HEK293 (cell line): Measurements from ENCODE around the gene VWA5B1.

ENCODE experiments used
- CTCF ChIA-PET: fragments of 350-600 bp; formaldehyde crosslinking; extraction: SDS; loops from one replicate; lab custom pipeline; 2021; ENCODE audit warnings: antibody characterized with exemption; lab: Yijun Ruan, JAX
- POLR2A ChIA-PET: fragments of 300-600 bp; formaldehyde crosslinking; extraction: SDS; loops from one replicate; lab custom pipeline; 2020; ENCODE audit warnings: antibody characterized with exemption, inconsistent platforms; lab: Yijun Ruan, JAX
- H3K27ac ChIP-seq: fragments of 200-500 bp; sonication (Bioruptor generic); 2 replicates; pipeline ENCODE4 v1.5.1; 2014; ENCODE audit warnings: low read depth, low read length, control low read depth, inconsistent platforms; ENCODE audit errors: extremely low read depth
- H3K36me3 ChIP-seq, 2 experiments: fragments of 200-500 bp in 1 of 2; sonication (Bioruptor generic) in 1 of 2; 1 replicate in 1 of 2; 2 replicates in 1 of 2; pipeline ENCODE4 v1.5.1; 2014 to 2017; ENCODE audit warnings: inconsistent platforms in 2 of 2, low read length in 2 of 2; ENCODE audit not compliant: control insufficient read depth in 2 of 2, insufficient read depth in 1 of 2
- H3K4me1 ChIP-seq: fragments of 200-500 bp; sonication (Bioruptor generic); 2 replicates; pipeline ENCODE4 v1.5.1; 2014; ENCODE audit warnings: mild to moderate bottlenecking, low read length, inconsistent platforms; ENCODE audit not compliant: control insufficient read depth, insufficient read depth
- H3K4me3 ChIP-seq: 2 replicates; pipeline ENCODE4 v1.5.1; 2011; ENCODE audit warnings: low read depth, mild to moderate bottlenecking, control low read depth, low read length, moderate library complexity
- H3K9me3 ChIP-seq: fragments of 200-500 bp; sonication (Bioruptor generic); 2 replicates; pipeline ENCODE4 v1.5.1; 2014; ENCODE audit warnings: low read depth, low read length, inconsistent platforms; ENCODE audit not compliant: control insufficient read depth, insufficient read depth
- BCL6B ChIP-seq: fragments of 450-650 bp; formaldehyde crosslinking; IDR thresholded peaks from 2 replicates; pipeline ENCODE4 v1.5.1; 2017; ENCODE audit warnings: missing biosample characterization, missing genetic modification characterization
- GLIS2 ChIP-seq: fragments of 450-650 bp; formaldehyde crosslinking; IDR thresholded peaks from 2 replicates; pipeline ENCODE4 v1.5.1; 2016; ENCODE audit warnings: missing biosample characterization, missing genetic modification characterization
- MEIS1 ChIP-seq: sonication (generic); formaldehyde crosslinking; IDR thresholded peaks from 2 replicates; pipeline ENCODE4 v1.8.1; 2022; ENCODE audit warnings: missing genetic modification reagents, mild to moderate bottlenecking, borderline replicate concordance
- ZBTB21 ChIP-seq: fragments of 450-650 bp; formaldehyde crosslinking; IDR thresholded peaks from 2 replicates; pipeline ENCODE4 v1.5.1; 2017; ENCODE audit warnings: missing biosample characterization, missing genetic modification characterization
- ZIC2 ChIP-seq: fragments of 450-650 bp; formaldehyde crosslinking; IDR thresholded peaks from 2 replicates; pipeline ENCODE4 v1.5.1; 2016; ENCODE audit warnings: missing biosample characterization, missing genetic modification characterization
- ZNF155 ChIP-seq: fragments of 450-650 bp; formaldehyde crosslinking; IDR thresholded peaks from 2 replicates; pipeline ENCODE4 v1.5.1; 2016; ENCODE audit warnings: missing biosample characterization, missing genetic modification characterization
- ZNF214 ChIP-seq: fragments of 450-650 bp; formaldehyde crosslinking; IDR thresholded peaks from 2 replicates; pipeline ENCODE4 v1.5.1; 2017; ENCODE audit warnings: missing biosample characterization, mild to moderate bottlenecking, missing genetic modification characterization, borderline replicate concordance
- ZNF350 ChIP-seq: fragments of 450-650 bp; formaldehyde crosslinking; IDR thresholded peaks from 2 replicates; pipeline ENCODE4 v1.5.0; 2017; ENCODE audit warnings: missing biosample characterization, mild to moderate bottlenecking, missing genetic modification characterization
- ZNF510 ChIP-seq: fragments of 450-650 bp; formaldehyde crosslinking; IDR thresholded peaks from 2 replicates; pipeline ENCODE4 v1.5.1; 2018; ENCODE audit warnings: mild to moderate bottlenecking, missing genetic modification characterization, missing biosample characterization; ENCODE audit not compliant: insufficient replicate concordance
- ZNF660 ChIP-seq: fragments of 450-650 bp; IDR thresholded peaks from 2 replicates; pipeline ENCODE4 v1.5.1; 2018; ENCODE audit warnings: missing biosample characterization, mild to moderate bottlenecking, missing genetic modification characterization
- ZNF707 ChIP-seq: fragments of 450-650 bp; formaldehyde crosslinking; IDR thresholded peaks from 2 replicates; pipeline ENCODE4 v1.5.1; 2016; ENCODE audit warnings: missing biosample characterization, missing genetic modification characterization
- ZNF747 ChIP-seq: fragments of 450-650 bp; formaldehyde crosslinking; IDR thresholded peaks from 2 replicates; pipeline ENCODE4 v1.5.1; 2016; ENCODE audit warnings: missing biosample characterization, missing genetic modification characterization
- ZNF777 ChIP-seq: fragments of 450-650 bp; formaldehyde crosslinking; IDR thresholded peaks from 2 replicates; pipeline ENCODE4 v1.5.1; 2017; ENCODE audit warnings: missing biosample characterization, missing genetic modification characterization, borderline replicate concordance
- ZNF785 ChIP-seq: fragments of 450-650 bp; formaldehyde crosslinking; IDR thresholded peaks from 2 replicates; pipeline ENCODE4 v1.5.1; 2016; ENCODE audit warnings: missing biosample characterization, missing genetic modification characterization
- ZNF792 ChIP-seq: fragments of 450-650 bp; formaldehyde crosslinking; IDR thresholded peaks from 2 replicates; pipeline ENCODE4 v1.5.1; 2016; ENCODE audit warnings: missing biosample characterization, missing genetic modification characterization
- TF ChIP-seq, protein P1 (sequence below): fragments of 450-650 bp; formaldehyde crosslinking; IDR thresholded peaks from 2 replicates; pipeline ENCODE4 v1.5.1; 2016; ENCODE audit warnings: missing biosample characterization, missing genetic modification characterization
- TF ChIP-seq, protein P2 (sequence below): fragments of 450-650 bp; formaldehyde crosslinking; IDR thresholded peaks from 2 replicates; pipeline ENCODE4 v1.5.1; 2016; ENCODE audit warnings: missing biosample characterization, missing genetic modification characterization

VWA5B1 gene

GRCh38 chr1:20307026-20307425 is 16.4 kb downstream of the VWA5B1 start (continued):
- TF ChIP-seq MEIS1 (CRISPR knock-in tag) (no peak), ZNF747 (tag by site-specific recombination) (no peak), ZNF214 (tag by site-specific recombination) (no peak), ZBTB21 (tag by site-specific recombination) (no peak), ZNF777 (tag by site-specific recombination) (no peak), ZNF660 (no peak), ZIC2 (tag by site-specific recombination) (no peak), ZNF785 (tag by site-specific recombination) (no peak), ZNF510 (no peak), ZNF707 (tag by site-specific recombination) (no peak)
- TF ChIP-seq, protein P1, sequence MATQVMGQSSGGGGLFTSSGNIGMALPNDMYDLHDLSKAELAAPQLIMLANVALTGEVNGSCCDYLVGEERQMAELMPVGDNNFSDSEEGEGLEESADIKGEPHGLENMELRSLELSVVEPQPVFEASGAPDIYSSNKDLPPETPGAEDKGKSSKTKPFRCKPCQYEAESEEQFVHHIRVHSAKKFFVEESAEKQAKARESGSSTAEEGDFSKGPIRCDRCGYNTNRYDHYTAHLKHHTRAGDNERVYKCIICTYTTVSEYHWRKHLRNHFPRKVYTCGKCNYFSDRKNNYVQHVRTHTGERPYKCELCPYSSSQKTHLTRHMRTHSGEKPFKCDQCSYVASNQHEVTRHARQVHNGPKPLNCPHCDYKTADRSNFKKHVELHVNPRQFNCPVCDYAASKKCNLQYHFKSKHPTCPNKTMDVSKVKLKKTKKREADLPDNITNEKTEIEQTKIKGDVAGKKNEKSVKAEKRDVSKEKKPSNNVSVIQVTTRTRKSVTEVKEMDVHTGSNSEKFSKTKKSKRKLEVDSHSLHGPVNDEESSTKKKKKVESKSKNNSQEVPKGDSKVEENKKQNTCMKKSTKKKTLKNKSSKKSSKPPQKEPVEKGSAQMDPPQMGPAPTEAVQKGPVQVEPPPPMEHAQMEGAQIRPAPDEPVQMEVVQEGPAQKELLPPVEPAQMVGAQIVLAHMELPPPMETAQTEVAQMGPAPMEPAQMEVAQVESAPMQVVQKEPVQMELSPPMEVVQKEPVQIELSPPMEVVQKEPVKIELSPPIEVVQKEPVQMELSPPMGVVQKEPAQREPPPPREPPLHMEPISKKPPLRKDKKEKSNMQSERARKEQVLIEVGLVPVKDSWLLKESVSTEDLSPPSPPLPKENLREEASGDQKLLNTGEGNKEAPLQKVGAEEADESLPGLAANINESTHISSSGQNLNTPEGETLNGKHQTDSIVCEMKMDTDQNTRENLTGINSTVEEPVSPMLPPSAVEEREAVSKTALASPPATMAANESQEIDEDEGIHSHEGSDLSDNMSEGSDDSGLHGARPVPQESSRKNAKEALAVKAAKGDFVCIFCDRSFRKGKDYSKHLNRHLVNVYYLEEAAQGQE (tag by site-specific recombination) = no peak

DNA sequence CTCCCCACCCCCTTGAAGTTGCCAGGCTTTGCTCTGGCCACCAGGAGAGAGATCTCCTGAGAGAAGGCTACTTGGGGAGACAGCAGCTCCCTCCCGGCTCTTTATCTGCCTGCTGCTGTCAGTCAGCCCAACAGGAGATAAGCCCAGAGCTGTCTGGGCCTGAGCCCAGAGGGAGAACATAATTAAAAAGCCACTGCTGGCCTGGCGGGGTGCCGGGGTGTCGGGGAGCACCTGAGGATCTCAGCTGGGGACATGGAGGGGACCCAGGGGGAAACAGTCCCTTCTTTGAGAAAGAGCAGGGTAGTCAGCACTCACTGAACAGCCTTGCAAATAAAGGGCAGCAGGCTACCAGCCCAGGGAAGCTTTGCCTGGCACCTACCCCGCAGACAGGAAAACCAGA is 17.9 kb downstream of the VWA5B1 start:
- no peaks in the 10 kb centered on the region for H3K9me3 ChIP-seq
- POLR2A ChIA-PET = no interaction called here
- H3K4me3 ChIP-seq = no peak overlapping the region
- CTCF ChIA-PET = no interaction called here
- no peaks in the 10 kb centered on the region for H3K36me3 ChIP-seq
- no peak overlapping the region for H3K27ac ChIP-seq
- TF ChIP-seq ZNF155 (tag by site-specific recombination) (no peak), ZIC2 (tag by site-specific recombination) (peak; percentile 95)
- no peaks in the 10 kb centered on the region for H3K4me1 ChIP-seq

GRCh38 chr1:20311289-20311688 is 20.6 kb downstream of the VWA5B1 start:
- TF ChIP-seq ZNF350 = no peak
- no peak for TF ChIP-seq ZNF792 (tag by site-specific recombination)
- no peak for TF ChIP-seq GLIS2
- TF ChIP-seq, protein P2, sequence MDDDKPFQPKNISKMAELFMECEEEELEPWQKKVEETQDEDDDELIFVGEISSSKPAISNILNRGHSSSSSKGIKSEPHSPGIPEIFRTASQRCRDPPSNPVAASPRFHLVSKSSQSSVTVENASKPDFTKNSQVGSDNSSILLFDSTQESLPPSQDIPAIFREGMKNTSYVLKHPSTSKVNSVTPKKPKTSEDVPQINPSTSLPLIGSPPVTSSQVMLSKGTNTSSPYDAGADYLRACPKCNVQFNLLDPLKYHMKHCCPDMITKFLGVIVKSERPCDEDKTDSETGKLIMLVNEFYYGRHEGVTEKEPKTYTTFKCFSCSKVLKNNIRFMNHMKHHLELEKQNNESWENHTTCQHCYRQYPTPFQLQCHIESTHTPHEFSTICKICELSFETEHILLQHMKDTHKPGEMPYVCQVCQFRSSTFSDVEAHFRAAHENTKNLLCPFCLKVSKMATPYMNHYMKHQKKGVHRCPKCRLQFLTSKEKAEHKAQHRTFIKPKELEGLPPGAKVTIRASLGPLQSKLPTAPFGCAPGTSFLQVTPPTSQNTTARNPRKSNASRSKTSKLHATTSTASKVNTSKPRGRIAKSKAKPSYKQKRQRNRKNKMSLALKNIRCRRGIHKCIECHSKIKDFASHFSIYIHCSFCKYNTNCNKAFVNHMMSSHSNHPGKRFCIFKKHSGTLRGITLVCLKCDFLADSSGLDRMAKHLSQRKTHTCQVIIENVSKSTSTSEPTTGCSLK (tag by site-specific recombination) = no peak
- no peak for TF ChIP-seq BCL6B (tag by site-specific recombination)
- TF ChIP-seq, all 188 proteins: peak for 0
- H3K27ac ChIP-seq = no peak overlapping the region
- H3K9me3 ChIP-seq = no peaks in the 10 kb centered on the region
- POLR2A ChIA-PET = no interaction called here
- no peaks in the 10 kb centered on the region for H3K36me3 ChIP-seq
- no peaks in the 10 kb centered on the region for H3K4me1 ChIP-seq
- no peak overlapping the region for H3K4me3 ChIP-seq
- CTCF ChIA-PET = no interaction called here
